ENCODE results near the gene GTF3C4.
"Not testable (repeated sequence)": the region's sequence is repeated elsewhere in the genome, so short reads cannot be mapped to it uniquely, and the experiment has no call there.

DNA sequence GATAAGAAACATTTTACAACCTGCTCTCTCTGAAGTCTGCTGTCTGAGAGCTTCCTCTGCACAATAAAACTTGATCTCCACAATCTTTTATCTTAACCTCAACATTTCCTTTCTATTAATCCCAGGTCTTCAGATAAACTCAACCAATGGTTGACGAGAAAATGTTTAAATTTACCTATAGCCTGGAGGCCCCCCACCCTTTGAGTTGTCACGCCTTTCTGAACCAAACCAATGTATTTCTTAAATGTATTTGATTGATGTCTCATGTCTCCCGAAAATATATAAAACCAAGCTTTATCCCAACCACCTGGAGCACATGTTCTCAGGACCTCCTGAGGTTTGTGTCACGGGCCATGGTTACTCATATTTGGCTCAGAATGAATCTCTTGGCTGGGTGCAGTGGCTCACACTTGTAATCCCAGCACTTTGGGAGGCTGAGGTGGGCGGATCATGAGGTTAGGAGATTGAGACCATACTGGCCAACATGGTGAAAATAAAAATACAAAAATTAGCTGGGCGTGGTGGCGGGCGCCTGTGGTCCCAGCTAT, 48.2 kb downstream of the GTF3C4 start:
- TF ChIP-seq, protein P1, sequence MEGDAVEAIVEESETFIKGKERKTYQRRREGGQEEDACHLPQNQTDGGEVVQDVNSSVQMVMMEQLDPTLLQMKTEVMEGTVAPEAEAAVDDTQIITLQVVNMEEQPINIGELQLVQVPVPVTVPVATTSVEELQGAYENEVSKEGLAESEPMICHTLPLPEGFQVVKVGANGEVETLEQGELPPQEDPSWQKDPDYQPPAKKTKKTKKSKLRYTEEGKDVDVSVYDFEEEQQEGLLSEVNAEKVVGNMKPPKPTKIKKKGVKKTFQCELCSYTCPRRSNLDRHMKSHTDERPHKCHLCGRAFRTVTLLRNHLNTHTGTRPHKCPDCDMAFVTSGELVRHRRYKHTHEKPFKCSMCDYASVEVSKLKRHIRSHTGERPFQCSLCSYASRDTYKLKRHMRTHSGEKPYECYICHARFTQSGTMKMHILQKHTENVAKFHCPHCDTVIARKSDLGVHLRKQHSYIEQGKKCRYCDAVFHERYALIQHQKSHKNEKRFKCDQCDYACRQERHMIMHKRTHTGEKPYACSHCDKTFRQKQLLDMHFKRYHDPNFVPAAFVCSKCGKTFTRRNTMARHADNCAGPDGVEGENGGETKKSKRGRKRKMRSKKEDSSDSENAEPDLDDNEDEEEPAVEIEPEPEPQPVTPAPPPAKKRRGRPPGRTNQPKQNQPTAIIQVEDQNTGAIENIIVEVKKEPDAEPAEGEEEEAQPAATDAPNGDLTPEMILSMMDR (IDR thresholded peaks at IDR 0.05) = not testable (repeated sequence)
- TF ChIP-seq POLR2A (IDR thresholded peaks at IDR 0.05) = not testable (repeated sequence)

All from body of pancreas (tissue), 4 donors.